GM12874 (cell line): ENCODE results near the gene RTN4RL2.

Experiments used
- CTCF ChIP-seq: IDR thresholded peaks from 2 replicates; pipeline ENCODE4 v1.5.1; 2011; ENCODE audit warnings: low read depth, mild to moderate bottlenecking, control low read depth, low read length, moderate library complexity; ENCODE audit not compliant: insufficient read depth

RTN4RL2 gene

GRCh38 chr11:57496109-57496820 lies 35.9 kb downstream of the RTN4RL2 start:
- no peak for TF ChIP-seq CTCF

GRCh38 chr11:57497303-57498247 lies 37.2 kb downstream of the RTN4RL2 start:
- TF ChIP-seq CTCF = no peak

GRCh38 chr11:57498540-57498939 lies 38.2 kb downstream of the RTN4RL2 start:
- no peak for TF ChIP-seq CTCF

- no peak for TF ChIP-seq CTCF
Observed at GRCh38 chr11:57499413-57499982, 39.2 kb downstream of the RTN4RL2 start.

- TF ChIP-seq CTCF = no peak
Observed at GRCh38 chr11:57499983-57500461, 39.7 kb downstream of the RTN4RL2 start.

- TF ChIP-seq CTCF = no peak
Observed at GRCh38 chr11:57500515-57500914, 40.2 kb downstream of the RTN4RL2 start.

GRCh38 chr11:57500926-57501325 lies 40.6 kb downstream of the RTN4RL2 start:
- TF ChIP-seq CTCF = no peak
